Nephron progenitor cell (in vitro differentiated cells): ENCODE data around the gene FPR3.

ENCODE experiments used
- DNase-seq: peaks from one replicate; pipeline ENCODE4 v3.0.0; 2021
- H3K27ac Mint-ChIP-seq: 2 replicates; pipeline ENCODE4 v1.8.0; 2021; ENCODE audit warnings: mild to moderate bottlenecking, moderate library complexity, mixed read lengths
- H3K27me3 Mint-ChIP-seq: 2 replicates; pipeline ENCODE4 v1.8.0; 2021; ENCODE audit warnings: mild to moderate bottlenecking, low read depth, mixed read lengths; ENCODE audit not compliant: poor library complexity
- H3K36me3 Mint-ChIP-seq: 2 replicates; pipeline ENCODE4 v1.8.0; 2021; ENCODE audit warnings: low read depth, mixed read lengths
- H3K4me1 Mint-ChIP-seq: 2 replicates; pipeline ENCODE4 v1.8.0; 2021; ENCODE audit warnings: mixed read lengths
- H3K4me3 Mint-ChIP-seq: 2 replicates; pipeline ENCODE4 v1.8.0; 2021; ENCODE audit warnings: mild to moderate bottlenecking, moderate library complexity, mixed read lengths
- H3K9me3 Mint-ChIP-seq: 2 replicates; pipeline ENCODE4 v1.8.0; 2021; ENCODE audit warnings: mild to moderate bottlenecking, moderate library complexity, mixed read lengths
- CTCF ChIP-seq: fragments of 200-600 bp; sonication (generic); IDR thresholded peaks from 2 replicates; pipeline ENCODE4 v1.5.0; 2021; ENCODE audit warnings: antibody characterized with exemption

Gene FPR3

DNA sequence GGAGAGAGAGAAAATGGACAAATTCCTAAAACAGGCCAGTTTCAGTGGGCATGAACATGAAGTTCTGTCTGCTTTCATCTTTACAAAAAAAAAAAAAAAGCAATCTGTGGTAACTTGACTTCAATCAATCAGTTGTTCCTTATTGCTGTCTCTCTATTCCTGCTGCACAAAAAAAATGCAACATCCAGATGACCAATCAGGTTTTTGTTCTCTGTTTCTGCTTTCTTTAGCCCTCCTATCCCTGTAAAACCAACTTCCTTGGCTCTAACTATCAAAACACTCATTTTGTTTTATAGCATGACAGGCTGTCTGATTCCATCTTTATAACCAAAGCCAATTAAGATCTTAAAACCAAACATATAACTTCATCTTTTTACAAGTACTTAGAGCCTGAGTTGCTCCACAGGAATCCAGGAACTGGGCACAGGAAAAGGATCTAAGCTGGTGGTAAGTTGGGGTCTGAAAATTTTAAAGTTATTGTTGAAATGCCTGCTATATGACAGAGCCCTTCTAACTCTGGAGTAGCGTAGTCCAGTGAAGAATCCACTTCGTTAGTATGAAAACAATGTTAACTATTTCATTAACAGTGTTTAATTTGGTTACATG, at the start of gene FPR3:
Gene FPR3, plus strand, starts transcription at position 273 of the 606 bp plus-strand sequence. CDS start 28,592 bp downstream, outside the sequence.
- TF ChIP-seq CTCF = no peak
- Mint-ChIP-seq H3K9me3 (peaks cover 91% of the 10 kb centered on the region), H3K4me1 (no peaks in the 10 kb centered on the region), H3K27ac (no peak within 1 kb of the TSS), H3K36me3 (no peaks in the 10 kb centered on the region), H3K4me3 (no peak within 1 kb of the TSS), H3K27me3 (peaks cover 6% of the 10 kb centered on the region)
- no peak for DNase-seq

GRCh38 chr19:51746731-51747130, 48.2 kb upstream of the FPR3 start:
- Mint-ChIP-seq H3K36me3 (no peaks in the 10 kb centered on the region), H3K9me3 (peaks cover 82% of the 10 kb centered on the region), H3K27ac (no peak overlapping the region), H3K27me3 (no peaks in the 10 kb centered on the region), H3K4me1 (no peaks in the 10 kb centered on the region), H3K4me3 (no peak overlapping the region)
- DNase-seq = no peak
- no peak for TF ChIP-seq CTCF

- Mint-ChIP-seq H3K27me3 (no peaks in the 10 kb centered on the region), H3K27ac (no peak overlapping the region), H3K9me3 (peaks cover 74% of the 10 kb centered on the region), H3K4me1 (no peaks in the 10 kb centered on the region), H3K36me3 (no peaks in the 10 kb centered on the region), H3K4me3 (no peak overlapping the region)
- no peak for DNase-seq
- no peak for TF ChIP-seq CTCF
These were observed 45.0 kb upstream of the FPR3 start for GRCh38 chr19:51749979-51750378.

GRCh38 chr19:51750400-51751094, 44.4 kb upstream of the FPR3 start:
- no peak overlapping the region for H3K27ac Mint-ChIP-seq
- no peaks in the 10 kb centered on the region for H3K27me3 Mint-ChIP-seq
- no peak for TF ChIP-seq CTCF
- DNase-seq = no peak
- H3K4me1 Mint-ChIP-seq = no peaks in the 10 kb centered on the region
- no peaks in the 10 kb centered on the region for H3K36me3 Mint-ChIP-seq
- no peak overlapping the region for H3K4me3 Mint-ChIP-seq
- peaks cover 75% of the 10 kb centered on the region for H3K9me3 Mint-ChIP-seq

GRCh38 chr19:51751655-51752054, 43.3 kb upstream of the FPR3 start, which contains the start of gene FPR1:
FPR1 (minus strand) TSS chr19:51751878; CDS start chr19:51746994, 4,884 bp downstream.
- TF ChIP-seq CTCF = no peak
- peaks cover 74% of the 10 kb centered on the region for H3K9me3 Mint-ChIP-seq
- H3K27me3 Mint-ChIP-seq = no peaks in the 10 kb centered on the region
- H3K27ac Mint-ChIP-seq = no peak within 1 kb of the TSS
- no peaks in the 10 kb centered on the region for H3K36me3 Mint-ChIP-seq
- H3K4me3 Mint-ChIP-seq = no peak within 1 kb of the TSS
- DNase-seq = no peak
- H3K4me1 Mint-ChIP-seq = no peaks in the 10 kb centered on the region

DNA sequence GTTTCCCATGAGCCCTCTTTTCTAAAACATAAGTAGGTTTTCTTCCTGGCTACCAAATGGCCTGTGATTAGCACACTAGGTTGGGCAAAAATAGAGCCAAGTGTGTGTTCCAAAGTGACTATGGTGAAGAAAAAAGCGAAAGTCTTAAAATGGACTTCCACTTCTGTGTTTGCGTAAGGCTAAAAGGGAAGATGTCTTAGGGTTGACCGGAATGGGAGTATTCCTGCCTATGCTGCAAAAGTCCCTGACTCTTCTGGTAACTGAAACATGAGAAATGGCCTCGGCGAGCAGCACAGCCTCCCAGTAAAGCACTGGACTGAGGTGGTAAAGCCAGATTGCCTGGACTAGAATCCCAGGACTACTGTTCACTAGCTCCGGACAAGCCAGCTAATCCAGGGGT, 40.8 kb upstream of the FPR3 start:
- Mint-ChIP-seq H3K27me3 (no peaks in the 10 kb centered on the region), H3K27ac (no peak overlapping the region), H3K4me1 (no peaks in the 10 kb centered on the region), H3K36me3 (no peaks in the 10 kb centered on the region), H3K4me3 (no peak overlapping the region), H3K9me3 (peaks cover 55% of the 10 kb centered on the region)
- DNase-seq = no peak
- TF ChIP-seq CTCF = no peak
